GM18508 (cell line): Measurements from ENCODE around the gene B4GALNT4.
"Not testable (repeated sequence)": the region's sequence is repeated elsewhere in the genome, so short reads cannot be mapped to it uniquely, and the experiment has no call there.

Source experiments
- ATAC-seq: cut with Tn5 transposase; IDR thresholded peaks from one replicate; pipeline ENCODE4 v1.9.1; 2021; ENCODE audit warnings: moderate number of reproducible peaks; ENCODE audit not compliant: insufficient read depth, unreplicated experiment

Gene B4GALNT4

GRCh38 chr11:369336-370018, at the start of gene B4GALNT4:
Gene B4GALNT4 (plus strand): TSS chr11:369499. CDS start chr11:369804, 305 bp downstream.
- no peak for ATAC-seq

- not testable (repeated sequence) for ATAC-seq
These were observed 49.4 kb upstream of the B4GALNT4 start for GRCh38 chr11:319888-320273.

- ATAC-seq, result no peak
These were observed 45.1 kb upstream of the B4GALNT4 start for GRCh38 chr11:324156-324555.

DNA sequence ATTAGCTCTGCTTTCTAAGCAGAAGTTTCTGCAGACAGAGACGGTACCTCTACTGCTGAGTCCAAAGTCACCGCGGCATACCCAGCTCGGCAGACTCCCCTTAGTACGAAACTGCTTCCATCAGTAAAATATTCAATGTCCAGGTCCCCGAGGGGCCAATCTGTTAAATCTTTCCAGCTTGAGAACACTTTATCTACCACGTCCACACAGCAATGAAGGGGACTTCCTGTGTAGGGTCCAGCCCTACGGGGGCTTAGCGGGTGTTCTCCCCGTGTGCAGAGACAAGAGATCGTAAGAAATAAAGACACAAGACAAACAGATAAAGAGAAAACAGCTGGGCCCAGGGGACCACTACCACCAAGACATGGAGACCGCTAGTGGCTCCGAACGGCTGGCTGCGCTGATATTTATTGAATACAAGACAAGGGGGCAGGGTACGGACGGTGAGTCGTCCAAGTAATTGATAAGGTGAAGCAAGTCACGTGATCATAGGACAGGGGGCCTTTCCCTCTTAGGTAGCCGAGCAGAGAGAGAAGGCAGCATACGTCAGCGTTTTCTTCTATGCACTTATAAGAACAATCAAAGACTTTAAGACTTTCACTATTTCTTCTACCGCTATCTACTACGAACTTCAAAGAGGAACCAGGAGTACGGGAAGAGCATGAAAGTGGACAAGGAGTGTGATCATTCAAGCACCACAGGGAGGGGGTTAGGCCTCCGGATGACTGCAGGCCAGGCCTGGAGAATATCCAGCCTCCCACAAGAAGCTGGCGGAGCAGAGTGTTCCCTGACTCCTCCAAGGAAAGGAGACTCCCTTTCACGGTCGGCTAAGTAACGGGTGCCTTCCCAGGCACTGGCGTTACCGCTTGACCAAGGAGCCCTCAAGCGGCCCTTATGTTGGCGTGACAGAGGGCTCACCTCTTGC, 44.4 kb upstream of the B4GALNT4 start:
- not testable (repeated sequence) for ATAC-seq

GRCh38 chr11:325796-326591, 43.3 kb upstream of the B4GALNT4 start:
- ATAC-seq, result no peak

DNA sequence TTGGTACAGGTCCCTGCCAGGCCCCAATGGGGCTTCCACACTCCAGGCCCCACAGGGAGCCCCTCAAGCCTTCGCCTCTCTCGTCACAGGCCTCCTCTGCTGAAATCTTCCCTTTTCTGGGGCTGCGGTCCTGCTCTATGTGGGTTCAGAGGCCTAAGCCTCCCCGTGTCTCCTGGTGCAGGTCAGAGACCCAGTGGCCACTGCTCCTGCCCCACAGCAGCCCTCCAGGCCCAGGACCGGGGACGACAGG, 42.8 kb upstream of the B4GALNT4 start:
- ATAC-seq, result no peak

GRCh38 chr11:326842-327580, 42.3 kb upstream of the B4GALNT4 start:
- no peak for ATAC-seq

GRCh38 chr11:327581-327923, 41.7 kb upstream of the B4GALNT4 start:
- ATAC-seq, result no peak

- ATAC-seq, result no peak
These were observed 41.3 kb upstream of the B4GALNT4 start for GRCh38 chr11:328012-328411.

- ATAC-seq, result not testable (repeated sequence)
These were observed 40.7 kb upstream of the B4GALNT4 start for GRCh38 chr11:328516-329100.

- ATAC-seq, result no peak
These were observed 39.4 kb upstream of the B4GALNT4 start for GRCh38 chr11:329886-330253.

DNA sequence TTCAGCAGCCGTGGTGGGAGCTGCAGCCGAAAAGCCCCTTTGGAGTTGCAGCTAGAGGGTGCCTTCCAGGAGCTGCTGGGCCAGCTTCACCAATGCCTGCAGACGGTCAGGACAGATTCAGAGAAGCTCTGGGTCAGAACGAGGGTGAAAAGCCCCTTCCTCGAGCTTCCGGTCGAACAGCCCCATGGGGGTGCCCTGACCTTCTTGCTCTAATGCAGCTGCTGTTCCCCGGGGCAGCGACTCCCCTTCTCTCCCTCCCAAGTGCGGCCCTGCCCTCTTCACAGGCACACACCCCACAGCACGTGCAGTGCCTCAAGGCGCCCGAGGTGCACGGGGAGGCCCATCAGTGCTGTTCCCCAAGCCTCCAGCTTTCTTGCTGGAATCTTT, 39.0 kb upstream of the B4GALNT4 start:
- no peak for ATAC-seq

DNA sequence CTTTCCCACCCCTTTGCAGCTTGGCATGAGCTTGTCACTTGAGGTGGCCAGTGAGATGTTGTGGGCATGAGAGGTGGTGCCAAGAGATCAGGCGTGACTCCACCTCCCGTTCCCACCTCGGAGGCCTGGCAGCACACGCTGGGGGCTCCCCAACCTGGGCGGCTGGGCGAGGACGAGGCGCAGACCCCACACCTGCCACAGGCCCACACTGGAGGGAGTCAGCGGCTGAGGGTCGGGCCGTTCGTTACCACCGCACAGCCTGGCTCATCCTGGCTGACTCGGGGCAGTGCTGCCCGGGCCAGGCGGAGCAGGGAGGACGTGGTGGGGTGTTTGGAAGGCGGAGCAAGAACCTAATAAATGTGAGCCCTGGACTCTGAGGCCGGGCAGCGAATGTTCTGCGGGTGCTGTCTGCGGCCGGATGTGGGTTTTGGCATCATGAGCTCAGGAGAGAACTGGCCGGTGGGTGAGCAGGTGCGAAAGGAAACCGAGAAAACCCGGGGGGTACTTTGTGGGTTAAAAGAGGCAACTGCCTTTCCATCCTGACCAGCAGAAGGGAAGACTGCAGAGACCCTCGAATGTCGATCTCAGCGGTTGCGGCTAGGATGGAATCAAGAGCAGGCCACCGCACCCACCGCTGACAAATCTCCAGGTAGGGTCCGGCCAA, 38.5 kb upstream of the B4GALNT4 start:
- no peak for ATAC-seq

DNA sequence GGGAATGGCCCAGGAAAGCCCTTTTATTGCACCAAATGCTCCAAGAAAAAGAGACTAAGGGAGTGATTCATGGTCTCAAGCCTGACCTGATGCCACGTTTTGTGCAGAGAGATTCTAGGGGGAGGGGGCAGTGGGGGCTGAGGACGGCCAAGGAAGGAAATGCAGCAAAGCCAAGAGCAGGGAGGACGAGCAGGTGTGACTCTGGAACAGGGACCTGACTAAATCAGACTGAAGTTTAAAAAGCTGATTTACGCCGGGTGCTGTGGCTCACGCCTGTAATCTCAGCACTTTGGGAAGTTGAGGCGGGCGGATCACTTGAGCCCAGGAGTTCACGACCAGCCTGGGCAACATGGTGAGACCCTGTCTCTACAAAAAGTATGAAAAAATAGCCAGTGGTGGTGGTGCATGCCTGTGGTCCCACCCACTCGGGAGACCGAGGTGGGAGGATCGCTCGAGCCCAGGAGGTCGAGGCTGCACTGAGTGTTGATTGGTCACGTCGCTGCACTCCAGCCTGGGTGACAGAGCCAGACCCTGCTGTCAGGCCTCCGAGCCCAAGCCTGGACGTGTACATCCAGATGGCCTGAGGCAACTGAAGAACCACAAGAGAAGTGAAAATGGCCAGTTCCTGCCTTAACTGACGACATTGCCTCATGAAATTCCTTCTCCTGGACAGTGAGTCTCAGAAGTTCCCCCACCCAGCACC, 37.8 kb upstream of the B4GALNT4 start:
- no peak for ATAC-seq

- ATAC-seq, result no peak
These were observed 36.4 kb upstream of the B4GALNT4 start for GRCh38 chr11:332651-333480.

DNA sequence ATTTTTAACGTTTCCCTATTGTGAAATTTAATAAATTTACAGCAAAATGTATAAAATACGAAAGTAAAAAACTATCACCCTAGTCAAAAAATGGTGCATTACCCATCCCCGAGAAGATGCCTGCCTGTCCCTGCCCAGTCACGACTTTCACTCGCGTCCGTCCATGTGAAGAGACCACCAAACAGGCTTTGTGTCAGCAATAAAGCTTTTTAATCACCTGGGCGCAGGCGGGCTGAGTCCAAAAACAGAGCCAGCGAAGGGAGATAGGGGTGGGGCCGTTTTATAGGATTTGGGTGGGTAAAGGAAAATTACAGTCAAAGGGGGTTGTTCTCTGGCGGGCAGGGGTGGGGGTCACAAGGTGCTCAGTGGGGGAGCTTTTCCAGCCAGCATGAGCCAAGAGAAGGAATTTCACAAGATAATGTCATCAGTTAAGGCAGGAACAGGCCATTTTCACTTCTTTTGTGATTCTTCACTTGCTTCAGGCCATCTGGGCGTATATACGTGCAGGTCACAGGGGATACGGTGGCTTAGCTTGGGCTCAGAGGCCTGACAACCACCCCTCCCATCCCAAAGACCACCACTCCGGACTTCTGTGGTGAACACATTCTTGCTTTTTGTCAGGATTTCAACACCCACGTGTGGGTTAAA, 35.6 kb upstream of the B4GALNT4 start:
- not testable (repeated sequence) for ATAC-seq

DNA sequence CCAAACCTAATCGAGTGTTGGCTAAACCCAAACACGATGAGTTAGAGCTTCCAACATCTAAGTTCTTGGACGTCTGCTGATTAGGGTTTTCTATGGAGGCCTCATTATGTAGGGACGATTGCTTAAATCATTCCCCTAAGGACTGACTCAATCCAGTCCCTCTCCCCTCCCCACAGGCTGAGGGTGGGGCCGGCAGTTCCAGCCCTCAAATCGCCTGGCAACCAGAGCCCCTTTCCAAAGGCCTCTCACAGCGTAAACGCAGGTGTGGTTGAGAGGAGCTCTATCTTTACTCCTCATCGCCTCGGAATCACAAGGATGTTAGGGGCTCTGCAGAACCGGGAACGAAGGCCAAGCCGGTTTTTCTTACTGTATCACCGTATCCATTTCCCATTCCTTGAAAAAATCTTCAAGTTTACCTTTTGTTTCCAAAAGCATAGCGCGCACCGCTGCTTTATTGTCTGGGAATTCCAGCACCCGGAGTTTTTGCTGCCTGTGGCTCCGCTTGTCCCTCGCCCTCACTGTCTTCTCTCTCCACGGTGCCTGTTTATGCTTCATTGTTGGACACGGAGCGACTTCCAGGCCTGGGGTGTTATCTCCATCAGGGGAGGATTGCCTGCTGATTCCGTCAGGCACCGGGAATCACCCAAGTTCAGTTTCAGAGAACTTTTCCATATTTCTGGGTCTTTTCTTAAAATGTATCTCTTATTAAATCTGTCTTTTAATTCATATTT, 34.9 kb upstream of the B4GALNT4 start:
- no peak for ATAC-seq
